Glutamatergic neuron (in vitro differentiated cells): ENCODE data around the gene KIF3C. TPM values are rescaled to one million over a fixed set of nuclear protein-coding genes. Genes with fewer than 3 reads are reported as not detected.

Source experiments
- DNase-seq: peaks from one replicate; pipeline ENCODE4 v3.0.0; 2022
- H3K27ac Mint-ChIP-seq: one replicate; pipeline ENCODE4 v1.8.0; 2020; ENCODE audit warnings: mild to moderate bottlenecking, mixed read lengths, inconsistent platforms; ENCODE audit not compliant: unreplicated experiment
- H3K27me3 Mint-ChIP-seq: one replicate; pipeline ENCODE4 v1.8.0; 2020; ENCODE audit warnings: mild to moderate bottlenecking, moderate library complexity, mixed read lengths, inconsistent platforms; ENCODE audit not compliant: unreplicated experiment
- H3K36me3 Mint-ChIP-seq: one replicate; pipeline ENCODE4 v1.8.0; 2020; ENCODE audit warnings: mild to moderate bottlenecking, mixed read lengths, inconsistent platforms; ENCODE audit not compliant: unreplicated experiment
- H3K4me1 Mint-ChIP-seq: one replicate; pipeline ENCODE4 v1.8.0; 2020; ENCODE audit warnings: mild to moderate bottlenecking, low read depth, mixed read lengths, inconsistent platforms; ENCODE audit not compliant: unreplicated experiment
- H3K4me3 Mint-ChIP-seq: one replicate; pipeline ENCODE4 v1.8.0; 2020; ENCODE audit warnings: mild to moderate bottlenecking, mixed read lengths, inconsistent platforms; ENCODE audit not compliant: unreplicated experiment
- H3K9me3 Mint-ChIP-seq: one replicate; pipeline ENCODE4 v1.8.0; 2020; ENCODE audit warnings: mild to moderate bottlenecking, moderate library complexity, mixed read lengths, inconsistent platforms; ENCODE audit not compliant: unreplicated experiment
- total RNA-seq: library from RNA; stranded (reverse); fragmentation: NEBNext Ultra II Directional; extraction: Animal tissue kit (Norgen Biotek cat#: 25700); gene quantifications from one replicate; pipeline ENCODE4 v1.2.1, GENCODE V29; 2021; ENCODE audit not compliant: unreplicated experiment
- TF ChIP-seq, protein P1 (sequence below): fragments of 200-600 bp; sonication (generic); IDR thresholded peaks from one replicate; pipeline ENCODE4 v1.5.0; 2021; ENCODE audit not compliant: partially characterized antibody, unreplicated experiment

KIF3C gene
- total RNA-seq, 1 donor from 2014 or later, result 210 TPM

DNA sequence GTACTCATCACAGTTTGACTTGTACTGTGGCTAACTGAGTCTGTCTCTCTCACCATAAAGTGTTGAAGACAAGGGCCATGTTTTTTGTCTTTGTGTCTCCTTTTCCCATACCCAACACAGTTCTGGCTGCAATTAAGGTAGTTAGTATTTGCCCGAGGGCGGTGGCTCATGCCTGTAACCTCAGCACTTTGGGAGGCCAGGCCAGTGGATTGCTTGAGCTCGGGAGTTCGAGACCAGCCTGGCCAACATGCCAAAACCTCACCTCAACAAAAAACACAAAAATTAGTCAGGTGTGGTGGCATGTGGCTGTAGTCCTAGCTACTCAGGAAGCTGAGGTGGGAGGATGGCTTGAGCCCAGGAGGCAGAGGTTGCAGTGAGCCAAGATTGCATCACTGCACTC, 6.9 kb upstream of the KIF3C start:
- Mint-ChIP-seq H3K27ac (no peak overlapping the region), H3K27me3 (peaks cover 4% of the 10 kb centered on the region), H3K36me3 (peaks cover 4% of the 10 kb centered on the region), H3K9me3 (peaks cover 2% of the 10 kb centered on the region), H3K4me1 (no peaks in the 10 kb centered on the region), H3K4me3 (no peak overlapping the region)
- DNase-seq, result no peak
- TF ChIP-seq, protein P1, sequence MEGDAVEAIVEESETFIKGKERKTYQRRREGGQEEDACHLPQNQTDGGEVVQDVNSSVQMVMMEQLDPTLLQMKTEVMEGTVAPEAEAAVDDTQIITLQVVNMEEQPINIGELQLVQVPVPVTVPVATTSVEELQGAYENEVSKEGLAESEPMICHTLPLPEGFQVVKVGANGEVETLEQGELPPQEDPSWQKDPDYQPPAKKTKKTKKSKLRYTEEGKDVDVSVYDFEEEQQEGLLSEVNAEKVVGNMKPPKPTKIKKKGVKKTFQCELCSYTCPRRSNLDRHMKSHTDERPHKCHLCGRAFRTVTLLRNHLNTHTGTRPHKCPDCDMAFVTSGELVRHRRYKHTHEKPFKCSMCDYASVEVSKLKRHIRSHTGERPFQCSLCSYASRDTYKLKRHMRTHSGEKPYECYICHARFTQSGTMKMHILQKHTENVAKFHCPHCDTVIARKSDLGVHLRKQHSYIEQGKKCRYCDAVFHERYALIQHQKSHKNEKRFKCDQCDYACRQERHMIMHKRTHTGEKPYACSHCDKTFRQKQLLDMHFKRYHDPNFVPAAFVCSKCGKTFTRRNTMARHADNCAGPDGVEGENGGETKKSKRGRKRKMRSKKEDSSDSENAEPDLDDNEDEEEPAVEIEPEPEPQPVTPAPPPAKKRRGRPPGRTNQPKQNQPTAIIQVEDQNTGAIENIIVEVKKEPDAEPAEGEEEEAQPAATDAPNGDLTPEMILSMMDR, result no peak

DNA sequence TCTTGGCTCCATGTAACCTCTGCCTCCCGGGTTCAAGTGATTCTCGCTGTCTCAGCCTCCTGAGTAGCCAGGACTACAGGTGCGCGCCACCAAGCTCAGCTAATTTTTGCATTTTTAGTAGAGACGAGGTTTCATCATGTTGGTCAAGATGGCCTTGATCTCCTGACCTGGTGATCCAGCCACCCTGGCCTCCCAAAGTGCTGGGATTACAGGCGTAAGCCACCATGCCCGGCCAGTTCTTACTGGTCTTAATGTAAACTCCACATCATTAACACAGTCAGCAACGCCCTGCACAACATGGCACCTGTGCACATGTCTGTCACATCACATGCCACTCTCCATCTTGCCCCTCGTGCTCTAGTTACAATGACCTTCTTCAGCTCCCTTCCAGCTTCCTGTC, 5.8 kb upstream of the KIF3C start:
- H3K27ac Mint-ChIP-seq, result no peak overlapping the region
- DNase-seq, result no peak
- peaks cover 4% of the 10 kb centered on the region for H3K36me3 Mint-ChIP-seq
- H3K4me3 Mint-ChIP-seq, result no peak overlapping the region
- H3K4me1 Mint-ChIP-seq, result peaks cover under 1% of the 10 kb centered on the region
- TF ChIP-seq, protein P1, result no peak
- peaks cover 6% of the 10 kb centered on the region for H3K9me3 Mint-ChIP-seq
- peaks cover 5% of the 10 kb centered on the region for H3K27me3 Mint-ChIP-seq

DNA sequence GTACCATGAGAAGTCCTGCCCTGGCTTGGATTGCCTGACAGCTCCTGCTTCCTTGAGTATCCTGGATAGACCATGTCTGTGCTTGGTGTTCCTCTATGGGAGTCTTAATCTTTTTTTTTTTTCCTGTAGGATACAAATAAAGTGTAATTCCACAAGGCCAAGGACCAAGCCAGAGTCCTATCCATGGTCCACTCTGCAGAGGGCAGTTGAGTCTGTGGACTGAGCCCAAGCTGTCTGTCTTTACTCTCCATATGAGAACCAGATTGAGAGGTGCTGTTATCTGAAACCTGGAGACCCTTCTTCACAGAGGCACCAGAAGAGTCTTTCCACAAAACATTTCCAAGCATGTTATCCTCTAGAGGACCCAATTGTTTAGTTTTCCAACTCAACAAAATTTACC, 1.4 kb upstream of the KIF3C start:
- H3K36me3 Mint-ChIP-seq, result peaks cover 12% of the 10 kb centered on the region
- peaks cover 19% of the 10 kb centered on the region for H3K4me1 Mint-ChIP-seq
- peak overlapping the region; percentile 99 for H3K27ac Mint-ChIP-seq
- no peak for DNase-seq
- TF ChIP-seq, protein P1, result no peak
- peak overlapping the region; percentile 94 for H3K4me3 Mint-ChIP-seq
- H3K9me3 Mint-ChIP-seq, result peaks cover 16% of the 10 kb centered on the region
- H3K27me3 Mint-ChIP-seq, result peaks cover 8% of the 10 kb centered on the region

DNA sequence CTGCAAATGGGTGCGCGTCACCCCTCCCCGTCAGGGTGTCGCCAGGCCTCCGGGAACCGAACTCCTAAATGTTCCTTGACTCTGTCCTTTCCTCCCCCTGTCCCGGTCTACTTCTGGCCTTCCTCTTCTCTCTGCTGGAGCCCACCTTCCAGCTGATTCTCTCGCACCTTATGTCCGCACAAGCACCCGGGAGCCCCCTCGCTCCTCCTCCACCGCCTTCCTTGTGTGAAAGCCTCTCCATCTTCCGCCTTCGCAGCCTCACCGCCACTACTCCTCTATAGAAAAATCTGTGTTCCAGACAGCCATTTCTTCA, 627 bp upstream of the KIF3C start:
- Mint-ChIP-seq H3K27ac (peak overlapping the region; percentile 99), H3K36me3 (peaks cover 12% of the 10 kb centered on the region), H3K27me3 (peaks cover 8% of the 10 kb centered on the region), H3K4me3 (peak overlapping the region; percentile 94), H3K4me1 (peaks cover 24% of the 10 kb centered on the region), H3K9me3 (peaks cover 14% of the 10 kb centered on the region)
- TF ChIP-seq, protein P1, result no peak
- no peak for DNase-seq

DNA sequence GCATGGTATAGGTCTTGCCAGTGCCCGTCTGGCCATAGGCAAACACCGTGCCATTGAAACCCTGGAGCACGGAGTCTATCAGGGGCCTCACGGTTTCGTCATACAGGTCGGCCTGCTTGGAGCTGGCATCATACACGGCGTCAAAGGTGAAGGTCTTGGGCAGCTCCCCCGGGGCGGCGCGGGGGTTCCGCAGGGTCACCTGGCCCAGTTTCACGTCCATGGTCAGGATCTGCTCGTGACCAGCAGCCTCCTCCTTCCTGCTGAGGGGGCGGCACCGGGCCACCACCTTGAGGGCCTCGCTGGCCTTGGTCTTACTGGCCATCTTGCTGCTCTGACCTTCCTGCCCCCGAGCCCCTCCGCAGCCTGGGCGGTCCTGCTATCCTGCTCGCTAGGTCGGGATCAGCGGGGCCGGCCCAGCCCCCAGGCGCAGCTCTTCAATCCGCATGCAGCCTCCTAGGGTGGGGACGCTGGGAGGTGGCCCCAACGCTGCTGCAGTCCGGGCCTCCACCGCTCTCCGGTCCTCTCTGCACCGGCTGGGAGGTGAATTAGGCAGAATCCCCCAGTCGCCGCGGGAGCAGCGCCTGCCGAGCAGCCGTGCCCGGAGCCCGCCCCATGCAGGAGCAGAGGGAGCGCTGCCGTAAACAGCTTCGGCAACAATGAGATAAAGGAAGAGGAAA, 563 bp downstream of the KIF3C start:
- peaks cover 16% of the 10 kb centered on the region for H3K36me3 Mint-ChIP-seq
- H3K27ac Mint-ChIP-seq, result peak overlapping the region; percentile 77
- DNase-seq, result peak; percentile 53
- H3K27me3 Mint-ChIP-seq, result peaks cover 8% of the 10 kb centered on the region
- peak overlapping the region; percentile 92 for H3K4me3 Mint-ChIP-seq
- peaks cover 35% of the 10 kb centered on the region for H3K4me1 Mint-ChIP-seq
- TF ChIP-seq, protein P1, result no peak
- peaks cover 14% of the 10 kb centered on the region for H3K9me3 Mint-ChIP-seq
